ENCODE data around the gene FOXP1. TPM values are rescaled to one million over a fixed set of nuclear protein-coding genes. Genes with fewer than 3 reads are reported as not detected.

FOXP1 gene
- total RNA-seq, 4 donors from 2014 or later: 181 to 225 (median 205) TPM

DNA sequence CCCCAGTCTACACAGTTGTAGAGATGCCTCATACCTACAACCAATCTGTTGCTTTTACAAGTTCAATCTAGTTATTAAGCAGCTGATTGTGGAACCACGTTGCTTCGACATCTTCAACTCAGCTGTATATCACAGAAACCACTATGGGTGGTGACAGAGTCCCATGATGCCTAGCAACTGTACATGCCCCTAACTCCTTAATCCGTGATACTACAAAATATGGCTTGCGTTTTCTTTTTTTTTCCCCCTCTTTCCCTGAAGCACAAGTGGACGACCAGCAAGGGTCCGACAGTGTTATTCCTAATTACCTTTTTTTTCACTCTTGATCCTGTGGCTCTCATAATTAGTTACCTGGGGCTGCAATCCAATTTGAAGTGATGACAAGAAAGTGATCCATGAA, 478.6 kb downstream of the FOXP1 start:
- Histone ChIP-seq H3K36me3 (no peaks in the 10 kb centered on the region), H3K27ac (replicated peaks in 1 of 4) (peak overlapping the region; percentile 79 to 84 (median 82)), H3K27me3 (no peaks in the 10 kb centered on the region), H3K4me1 (peaks cover 60 to 100% (median 100%) of the 10 kb centered on the region in 4 donors), H3K9me3 (no peaks in the 10 kb centered on the region), H3K4me3 (no peak overlapping the region)
- TF ChIP-seq, protein P1, sequence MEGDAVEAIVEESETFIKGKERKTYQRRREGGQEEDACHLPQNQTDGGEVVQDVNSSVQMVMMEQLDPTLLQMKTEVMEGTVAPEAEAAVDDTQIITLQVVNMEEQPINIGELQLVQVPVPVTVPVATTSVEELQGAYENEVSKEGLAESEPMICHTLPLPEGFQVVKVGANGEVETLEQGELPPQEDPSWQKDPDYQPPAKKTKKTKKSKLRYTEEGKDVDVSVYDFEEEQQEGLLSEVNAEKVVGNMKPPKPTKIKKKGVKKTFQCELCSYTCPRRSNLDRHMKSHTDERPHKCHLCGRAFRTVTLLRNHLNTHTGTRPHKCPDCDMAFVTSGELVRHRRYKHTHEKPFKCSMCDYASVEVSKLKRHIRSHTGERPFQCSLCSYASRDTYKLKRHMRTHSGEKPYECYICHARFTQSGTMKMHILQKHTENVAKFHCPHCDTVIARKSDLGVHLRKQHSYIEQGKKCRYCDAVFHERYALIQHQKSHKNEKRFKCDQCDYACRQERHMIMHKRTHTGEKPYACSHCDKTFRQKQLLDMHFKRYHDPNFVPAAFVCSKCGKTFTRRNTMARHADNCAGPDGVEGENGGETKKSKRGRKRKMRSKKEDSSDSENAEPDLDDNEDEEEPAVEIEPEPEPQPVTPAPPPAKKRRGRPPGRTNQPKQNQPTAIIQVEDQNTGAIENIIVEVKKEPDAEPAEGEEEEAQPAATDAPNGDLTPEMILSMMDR (IDR thresholded peaks at IDR 0.05): no peak
- TF ChIP-seq POLR2AphosphoS5 (IDR thresholded peaks at IDR 0.05) (no peak), POLR2A (IDR thresholded peaks at IDR 0.05; ENCODE audit: low read depth) (no peak), EP300 (IDR thresholded peaks at IDR 0.05) (no peak)
- intact Hi-C loops (cut with DNase I): loop anchor here (5.0 kb wide), 1 partner anchor 38 kb away; no protein-coding TSS in a partner anchor
- no peak for DNase-seq (ENCODE audit: extremely low spot score)
- WGBS: 81% methylated on average over 6 of the region's 6 CpGs

DNA sequence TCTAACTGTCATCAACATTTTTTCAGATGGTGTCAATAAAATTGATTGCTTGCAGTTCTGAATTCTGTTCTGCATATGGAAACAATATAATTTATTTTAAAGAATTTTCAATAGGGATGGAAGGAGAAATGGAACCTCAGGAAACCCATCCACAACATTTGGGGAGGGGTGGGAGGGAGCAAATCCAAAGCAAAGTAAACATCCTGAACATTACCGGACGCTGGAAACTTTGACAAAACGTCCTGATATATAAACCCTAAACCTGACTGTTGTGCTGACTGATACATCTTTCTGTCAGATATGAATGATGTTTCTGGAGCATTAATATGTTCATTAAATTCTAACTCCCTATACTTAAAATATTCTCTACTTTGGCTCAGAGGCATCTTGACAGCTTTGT, 479.0 kb downstream of the FOXP1 start:
- no peak for DNase-seq (ENCODE audit: extremely low spot score)
- no peak for TF ChIP-seq POLR2AphosphoS5 (IDR thresholded peaks at IDR 0.05)
- TF ChIP-seq POLR2A (IDR thresholded peaks at IDR 0.05; ENCODE audit: low read depth): no peak
- TF ChIP-seq, protein P1 (IDR thresholded peaks at IDR 0.05): no peak
- no peak for TF ChIP-seq EP300 (IDR thresholded peaks at IDR 0.05)
- Histone ChIP-seq H3K4me3 (no peak overlapping the region), H3K4me1 (peaks cover 60 to 100% (median 100%) of the 10 kb centered on the region in 4 donors), H3K9me3 (no peaks in the 10 kb centered on the region), H3K36me3 (no peaks in the 10 kb centered on the region), H3K27me3 (no peaks in the 10 kb centered on the region), H3K27ac (replicated peaks in 1 of 4) (peak overlapping the region; percentile 79 to 84 (median 82))
- intact Hi-C loops (cut with DNase I): loop anchor here (5.0 kb wide), 1 partner anchor 37 kb away; no protein-coding TSS in a partner anchor
- WGBS: 17% methylated on average over 3 of the region's 3 CpGs

DNA sequence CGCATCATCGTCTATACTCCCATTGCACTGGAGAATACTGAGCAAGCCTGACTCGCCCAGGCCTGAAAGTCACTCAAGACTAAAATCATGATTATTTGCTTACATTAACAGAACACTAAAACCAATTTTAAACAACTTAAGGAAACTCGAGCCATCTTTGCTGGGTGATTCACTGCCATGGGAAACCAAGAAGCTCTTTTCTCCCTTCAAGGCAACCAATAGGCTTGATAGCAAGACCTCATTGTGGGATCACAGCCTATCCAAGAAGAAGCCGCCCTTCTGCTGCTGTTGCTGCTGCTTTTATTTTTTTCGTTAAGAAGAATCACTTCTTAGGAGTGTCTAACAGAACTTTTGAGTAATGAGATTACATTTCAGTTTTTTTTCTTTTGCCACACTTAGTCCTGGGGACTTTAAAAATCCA, 479.4 kb downstream of the FOXP1 start:
- Histone ChIP-seq H3K36me3 (no peaks in the 10 kb centered on the region), H3K4me3 (no peak overlapping the region), H3K27me3 (no peaks in the 10 kb centered on the region), H3K4me1 (peaks cover 56 to 100% (median 100%) of the 10 kb centered on the region in 4 donors), H3K9me3 (no peaks in the 10 kb centered on the region), H3K27ac (replicated peaks in 1 of 4) (peak overlapping the region; percentile 79 to 84 (median 82))
- TF ChIP-seq, protein P1 (IDR thresholded peaks at IDR 0.05): no peak
- no peak for TF ChIP-seq POLR2A (IDR thresholded peaks at IDR 0.05; ENCODE audit: low read depth)
- no peak for TF ChIP-seq EP300 (IDR thresholded peaks at IDR 0.05)
- no peak for TF ChIP-seq POLR2AphosphoS5 (IDR thresholded peaks at IDR 0.05)
- intact Hi-C loops (cut with DNase I): loop anchor here (5.0 kb wide), 1 partner anchor 37 kb away; no protein-coding TSS in a partner anchor
- WGBS: 55% methylated on average over 6 of the region's 6 CpGs
- no peak for DNase-seq (ENCODE audit: extremely low spot score)

DNA sequence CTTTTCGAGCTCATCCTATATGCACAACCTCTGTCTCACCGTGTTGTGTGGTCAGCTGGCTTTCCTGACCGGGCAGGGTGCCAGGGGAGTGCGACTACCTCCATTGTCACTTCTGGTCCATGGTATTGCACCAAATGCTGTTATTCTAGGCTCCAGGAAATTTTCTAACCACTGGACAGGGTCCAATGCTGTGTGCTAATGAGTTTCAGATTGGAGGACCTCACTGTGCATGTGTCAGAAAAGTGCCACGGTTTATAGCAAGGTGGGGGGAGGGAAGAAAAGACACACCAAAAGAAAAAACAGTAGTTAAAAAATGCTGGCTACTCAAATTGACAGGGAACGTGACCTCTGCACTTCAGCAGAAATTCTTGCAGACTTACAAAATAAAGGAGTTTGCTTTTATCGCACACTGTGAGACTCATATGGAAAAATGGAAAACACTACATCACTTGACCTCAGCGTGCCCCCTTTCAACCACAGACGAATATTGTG, 480.1 kb downstream of the FOXP1 start:
- WGBS: 25% methylated on average over 9 of the region's 9 CpGs
- H3K27ac ChIP-seq (replicated peaks in 1 of 4): peak overlapping the region; percentile 79 to 84 (median 82)
- H3K4me1 ChIP-seq: peaks cover 52 to 100% (median 100%) of the 10 kb centered on the region in 4 donors

More for the DNA sequence above, 480.1 kb downstream of the FOXP1 start:
- no peaks in the 10 kb centered on the region for H3K36me3 ChIP-seq
- TF ChIP-seq EP300 (IDR thresholded peaks at IDR 0.05) (no peak), POLR2AphosphoS5 (IDR thresholded peaks at IDR 0.05) (peak; percentile 26 to 35), POLR2A (IDR thresholded peaks at IDR 0.05; ENCODE audit: low read depth) (no peak)
- TF ChIP-seq, protein P1 (IDR thresholded peaks at IDR 0.05): no peak
- H3K27me3 ChIP-seq: no peaks in the 10 kb centered on the region
- no peaks in the 10 kb centered on the region for H3K9me3 ChIP-seq
- no peak for DNase-seq (ENCODE audit: extremely low spot score)
- H3K4me3 ChIP-seq: no peak overlapping the region
- intact Hi-C loops (cut with DNase I): loop anchor here (5.0 kb wide), 1 partner anchor 36 kb away; no protein-coding TSS in a partner anchor

Measured in esophagus muscularis mucosa (tissue), 4 donors.